Activated naive CD4-positive, alpha-beta T cell treated with Interleukin-2 at 50 U/mL for 16 hours (primary cell): ENCODE data around the gene SLC38A9.
A peak's percentile ranks its signal among the peaks of the same experiment; 100 is the strongest.
"Not testable (repeated sequence)": the region's sequence is repeated elsewhere in the genome, so short reads cannot be mapped to it uniquely, and the experiment has no call there.

Experiments
- DNase-seq: peaks from one replicate; pipeline ENCODE4 v3.0.0-alpha.2; 2020

Gene SLC38A9

GRCh38 chr5:55712023-55712859, at the start of gene SLC38A9:
TSS of gene SLC38A9 (minus strand) at chr5:55712324. CDS start at chr5:55697958, 14,366 bp downstream.
- DNase-seq, result peak; percentile 94

GRCh38 chr5:55761721-55762120, 49.6 kb upstream of the SLC38A9 start:
- not testable (repeated sequence) for DNase-seq

- DNase-seq, result no peak
These were observed 46.6 kb upstream of the SLC38A9 start for GRCh38 chr5:55758714-55759113.

GRCh38 chr5:55758231-55758630, 46.1 kb upstream of the SLC38A9 start:
- DNase-seq, result no peak

- DNase-seq, result no peak
These were observed 38.4 kb upstream of the SLC38A9 start for GRCh38 chr5:55750499-55750898.

GRCh38 chr5:55750063-55750462, 37.9 kb upstream of the SLC38A9 start:
- no peak for DNase-seq

- no peak for DNase-seq
These were observed 37.3 kb upstream of the SLC38A9 start for GRCh38 chr5:55749387-55749786.

- DNase-seq, result no peak
These were observed 35.7 kb upstream of the SLC38A9 start for GRCh38 chr5:55747778-55748318.

GRCh38 chr5:55742778-55743177, 30.7 kb upstream of the SLC38A9 start:
- no peak for DNase-seq

GRCh38 chr5:55737793-55738192, 25.7 kb upstream of the SLC38A9 start, which contains the start of gene DDX4:
TSS of gene DDX4 (plus strand) at chr5:55738061. CDS start at chr5:55738964, 903 bp downstream.
- DNase-seq, result no peak

GRCh38 chr5:55734658-55735057, 22.5 kb upstream of the SLC38A9 start:
- no peak for DNase-seq

- no peak for DNase-seq
These were observed 20.5 kb upstream of the SLC38A9 start for GRCh38 chr5:55732585-55732984.

GRCh38 chr5:55731848-55732247, 19.7 kb upstream of the SLC38A9 start:
- no peak for DNase-seq

GRCh38 chr5:55724281-55724680, 12.2 kb upstream of the SLC38A9 start:
- no peak for DNase-seq

- DNase-seq, result no peak
These were observed 8.1 kb upstream of the SLC38A9 start for GRCh38 chr5:55720188-55720703.

GRCh38 chr5:55719026-55719425, 6.9 kb upstream of the SLC38A9 start:
- not testable (repeated sequence) for DNase-seq

- DNase-seq, result no peak
These were observed 3.5 kb upstream of the SLC38A9 start for GRCh38 chr5:55715519-55716078.

GRCh38 chr5:55714749-55715148, 2.6 kb upstream of the SLC38A9 start:
- DNase-seq, result no peak

- no peak for DNase-seq
These were observed 2.2 kb upstream of the SLC38A9 start for GRCh38 chr5:55714339-55714738.

- no peak for DNase-seq
These were observed 1.7 kb upstream of the SLC38A9 start for GRCh38 chr5:55713871-55714270.

GRCh38 chr5:55711507-55712022, 559 bp downstream of the SLC38A9 start:
- peak; percentile 5 for DNase-seq

GRCh38 chr5:55708732-55709131, 3.4 kb downstream of the SLC38A9 start:
- DNase-seq, result no peak

- no peak for DNase-seq
These were observed 5.9 kb downstream of the SLC38A9 start for GRCh38 chr5:55706230-55706629.
